Stimulated activated naive CD8-positive, alpha-beta T cell treated with anti-CD3 and anti-CD28 coated beads, Interleukin-15, amount 100 ng/mL, for 72 hours (primary cell): Measurements from ENCODE around the gene EVA1A.

ENCODE experiments used
- ATAC-seq: fragments of 150-1000 bp; cut with Tn5 transposase; 2 replicates; pipeline ENCODE4 v1.10.0; 2021; ENCODE audit warnings: mild to moderate bottlenecking, moderate library complexity
- DNase-seq, 2 donors: peaks; one replicate each; pipeline ENCODE4 v3.0.0; 2021 to 2022
- H3K27ac Mint-ChIP-seq, 2 donors: one replicate each; pipeline ENCODE4 v1.8.0; 2022; ENCODE audit warnings: mild to moderate bottlenecking in 2 of 2, mixed read lengths in 2 of 2, moderate library complexity in 2 of 2
- H3K27me3 Mint-ChIP-seq: one replicate; pipeline ENCODE4 v1.8.0; 2022; ENCODE audit warnings: mixed read lengths
- H3K4me1 Mint-ChIP-seq: one replicate; pipeline ENCODE4 v1.8.0; 2022; ENCODE audit warnings: mild to moderate bottlenecking, mixed read lengths
- H3K4me3 Mint-ChIP-seq, 2 donors: one replicate each; pipeline ENCODE4 v1.8.0; 2022; ENCODE audit warnings: mild to moderate bottlenecking in 2 of 2, mixed read lengths in 2 of 2, moderate library complexity in 1 of 2
- H3K9me3 Mint-ChIP-seq, 2 donors: one replicate each; pipeline ENCODE4 v1.8.0; 2022; ENCODE audit warnings: mixed read lengths in 2 of 2

Gene EVA1A

DNA sequence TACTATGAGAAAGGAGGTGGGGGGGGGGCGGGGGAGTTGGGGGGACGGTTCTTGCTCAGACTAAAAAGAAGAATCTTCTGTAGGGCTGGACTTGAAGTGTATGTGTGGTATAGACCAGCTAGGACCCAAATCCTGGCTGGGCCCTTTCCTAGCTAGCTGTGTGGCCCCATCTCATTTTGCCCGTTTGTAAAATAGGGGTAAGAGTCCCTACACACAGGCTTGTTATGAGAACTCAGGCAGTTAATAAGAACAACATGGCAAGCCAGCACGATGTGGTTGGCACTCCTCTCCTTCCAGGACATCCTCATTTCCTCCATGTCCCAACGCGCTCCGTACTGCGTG, 1.1 kb downstream of the EVA1A start:
- H3K4me3 Mint-ChIP-seq = peak overlapping the region; percentile 86 to 98
- no peak for ATAC-seq
- peaks cover 66% of the 10 kb centered on the region for H3K27me3 Mint-ChIP-seq
- peaks cover 30% of the 10 kb centered on the region for H3K4me1 Mint-ChIP-seq
- H3K9me3 Mint-ChIP-seq = no peaks in the 10 kb centered on the region
- no peak for DNase-seq
- H3K27ac Mint-ChIP-seq = no peak overlapping the region

- ATAC-seq (no peak), DNase-seq (no peak)
- H3K27ac Mint-ChIP-seq = no peak overlapping the region
- no peaks in the 10 kb centered on the region for H3K9me3 Mint-ChIP-seq
- peaks cover 65% of the 10 kb centered on the region for H3K27me3 Mint-ChIP-seq
- no peak overlapping the region for H3K4me3 Mint-ChIP-seq
- peaks cover 24% of the 10 kb centered on the region for H3K4me1 Mint-ChIP-seq
These were observed 1.7 kb downstream of the EVA1A start for GRCh38 chr2:75558786-75559679.

DNA sequence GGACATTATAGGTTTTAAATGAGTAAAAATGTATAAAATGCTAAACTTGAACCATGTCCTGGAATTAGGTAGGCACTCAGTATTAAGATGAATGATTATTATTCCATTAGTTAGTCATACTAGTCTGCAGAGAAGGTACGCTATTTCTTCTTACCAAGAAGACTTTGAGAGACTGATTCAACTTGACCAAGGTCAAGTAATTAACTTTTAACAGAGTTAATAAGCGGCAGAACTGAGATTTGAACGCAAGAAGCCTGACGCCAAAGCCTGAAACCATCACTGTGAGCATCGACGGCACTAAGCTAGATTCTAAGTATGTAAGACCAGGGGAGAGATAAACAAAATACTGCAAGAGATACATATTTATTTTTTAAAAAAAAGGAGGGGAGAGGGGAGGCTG, 2.6 kb downstream of the EVA1A start:
- peaks cover 17% of the 10 kb centered on the region for H3K4me1 Mint-ChIP-seq
- no peak overlapping the region for H3K27ac Mint-ChIP-seq
- no peak for DNase-seq
- no peaks in the 10 kb centered on the region for H3K9me3 Mint-ChIP-seq
- peaks cover 63% of the 10 kb centered on the region for H3K27me3 Mint-ChIP-seq
- ATAC-seq = no peak
- H3K4me3 Mint-ChIP-seq = no peak overlapping the region

DNA sequence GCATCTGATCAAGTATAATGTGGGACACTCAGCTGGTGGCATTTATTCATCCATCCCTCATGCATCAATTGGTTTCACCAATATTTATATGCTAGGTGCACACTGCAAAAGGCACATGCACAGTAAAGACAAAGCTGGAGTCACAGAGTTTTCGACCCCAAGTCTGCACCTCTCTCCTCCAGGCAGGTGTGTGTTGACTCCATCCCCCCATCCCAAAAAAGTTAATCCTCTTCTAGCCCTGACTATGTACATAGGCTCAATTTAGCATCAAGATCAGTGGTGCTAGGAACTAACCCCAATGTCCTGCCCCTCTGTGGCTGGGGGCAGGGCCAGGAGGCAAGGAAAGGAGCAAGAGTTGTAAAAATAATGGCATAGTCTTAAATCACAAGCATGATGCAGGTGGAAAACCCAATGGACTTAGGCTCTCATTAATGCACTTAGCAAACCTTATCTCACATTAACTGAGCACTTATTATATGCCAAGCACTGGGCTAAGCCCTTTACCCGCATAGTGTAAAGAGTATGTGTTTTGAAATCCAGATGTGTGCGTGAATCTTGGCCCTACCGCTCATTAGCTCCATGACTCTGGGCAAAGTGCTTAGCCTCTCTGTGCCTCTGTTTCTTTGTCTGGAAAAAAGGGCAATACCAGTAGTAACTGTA, 3.1 kb downstream of the EVA1A start:
- ATAC-seq = no peak
- H3K4me1 Mint-ChIP-seq = peaks cover 17% of the 10 kb centered on the region
- H3K9me3 Mint-ChIP-seq = no peaks in the 10 kb centered on the region
- DNase-seq = no peak
- H3K27me3 Mint-ChIP-seq = peaks cover 68% of the 10 kb centered on the region
- H3K27ac Mint-ChIP-seq = no peak overlapping the region
- no peak overlapping the region for H3K4me3 Mint-ChIP-seq

- H3K27ac Mint-ChIP-seq = no peak overlapping the region
- no peak for DNase-seq
- H3K9me3 Mint-ChIP-seq = no peaks in the 10 kb centered on the region
- peaks cover 17% of the 10 kb centered on the region for H3K4me1 Mint-ChIP-seq
- peaks cover 65% of the 10 kb centered on the region for H3K27me3 Mint-ChIP-seq
- no peak for ATAC-seq
- no peak overlapping the region for H3K4me3 Mint-ChIP-seq
These were observed 3.9 kb downstream of the EVA1A start for GRCh38 chr2:75556679-75557366.

DNA sequence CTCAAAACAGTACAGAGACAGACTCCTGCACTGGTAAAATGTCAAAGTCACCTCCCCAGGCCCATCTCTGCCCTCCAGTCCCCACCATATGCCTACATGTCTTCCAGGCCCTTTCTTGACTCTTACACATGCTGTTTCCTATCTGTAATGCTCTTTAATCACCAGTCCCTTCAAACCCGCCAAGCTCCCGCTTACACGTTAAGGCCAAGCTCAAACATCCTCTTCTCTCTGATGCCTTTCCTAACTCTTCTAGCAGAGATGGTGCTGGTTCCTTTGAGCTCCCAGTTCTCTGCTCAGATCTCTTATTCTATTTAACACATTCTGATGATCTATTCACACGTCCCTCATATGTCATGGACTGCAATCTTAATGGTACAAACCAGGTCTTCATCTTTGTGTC, 5.0 kb downstream of the EVA1A start:
- Mint-ChIP-seq H3K27ac (no peak overlapping the region), H3K4me3 (no peak overlapping the region), H3K9me3 (no peaks in the 10 kb centered on the region), H3K27me3 (peaks cover 54% of the 10 kb centered on the region), H3K4me1 (peaks cover 10% of the 10 kb centered on the region)
- no peak for ATAC-seq
- DNase-seq = no peak

DNA sequence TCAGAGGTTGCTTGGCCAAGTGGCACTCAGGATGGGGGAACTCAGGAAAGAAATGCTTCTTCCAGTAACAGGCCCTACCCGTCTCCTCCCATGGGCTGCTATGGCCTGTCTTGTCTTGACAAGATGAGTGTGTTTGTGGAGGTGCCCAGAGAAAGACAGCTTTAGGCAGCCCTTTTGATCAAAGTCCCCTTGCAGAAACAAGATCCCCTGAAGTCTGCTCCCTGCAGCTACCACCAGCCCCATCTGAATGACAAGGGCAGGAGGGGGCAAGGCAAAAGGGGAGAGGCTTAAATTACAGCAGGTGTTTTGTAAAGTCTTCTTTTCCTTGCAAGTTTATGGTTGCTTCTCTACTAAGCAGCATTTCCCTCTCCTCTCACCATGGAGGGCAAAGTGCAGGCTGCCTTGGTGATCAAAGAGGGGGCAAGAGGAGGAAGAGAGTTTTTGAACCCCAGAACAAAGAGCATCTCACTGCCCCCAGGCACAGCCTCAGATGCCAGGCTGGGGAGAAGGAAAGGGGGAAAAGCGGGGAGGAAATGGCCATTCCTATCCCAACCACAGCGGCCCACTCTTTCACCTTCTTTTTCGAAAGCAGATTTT, 6.7 kb downstream of the EVA1A start:
- ATAC-seq (no peak), DNase-seq (no peak)
- no peak overlapping the region for H3K27ac Mint-ChIP-seq
- H3K9me3 Mint-ChIP-seq = no peaks in the 10 kb centered on the region
- H3K4me1 Mint-ChIP-seq = no peaks in the 10 kb centered on the region
- no peak overlapping the region for H3K4me3 Mint-ChIP-seq
- peaks cover 38% of the 10 kb centered on the region for H3K27me3 Mint-ChIP-seq

DNA sequence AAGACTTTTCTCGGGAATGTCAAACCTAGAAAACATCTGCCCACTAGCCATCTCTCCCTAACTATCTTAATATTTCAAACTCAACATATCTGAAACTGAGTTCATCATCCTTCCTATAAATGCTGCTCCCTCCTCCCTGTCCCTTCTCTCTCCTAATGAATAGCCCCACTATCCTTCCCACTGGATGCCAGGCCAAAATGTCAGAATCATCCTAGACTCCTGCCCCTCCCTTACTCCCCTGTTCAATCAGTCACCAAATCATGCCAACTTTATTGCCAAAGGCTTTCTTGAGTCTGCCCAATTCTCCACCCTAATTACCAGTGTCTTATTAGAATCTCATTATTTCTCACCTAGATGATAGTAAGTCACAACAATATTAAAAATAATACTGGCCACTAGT, 8.5 kb downstream of the EVA1A start:
- Mint-ChIP-seq H3K4me1 (peaks cover 6% of the 10 kb centered on the region), H3K4me3 (no peak overlapping the region), H3K27ac (no peak overlapping the region), H3K27me3 (peaks cover 40% of the 10 kb centered on the region), H3K9me3 (no peaks in the 10 kb centered on the region)
- ATAC-seq (no peak), DNase-seq (no peak)

DNA sequence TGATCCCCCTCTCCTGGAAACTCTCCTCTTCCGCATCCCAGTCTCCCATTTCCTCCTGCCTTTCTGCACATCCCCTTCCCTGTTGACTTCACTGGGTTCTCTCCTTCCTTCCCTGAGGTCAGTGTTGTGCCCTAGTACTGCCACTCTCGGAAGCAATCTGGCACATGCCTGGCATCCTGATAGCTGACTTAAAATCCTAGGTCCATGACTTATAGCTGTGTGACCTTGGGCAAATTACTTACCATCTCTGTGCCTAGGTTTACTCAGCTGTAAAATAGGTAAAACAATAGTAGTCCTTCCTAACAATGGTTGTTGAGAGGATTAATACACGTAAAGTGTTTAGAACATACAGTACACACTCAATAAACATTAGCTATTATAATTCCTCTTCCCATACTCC, 9.3 kb downstream of the EVA1A start:
- no peak overlapping the region for H3K4me3 Mint-ChIP-seq
- H3K27ac Mint-ChIP-seq = no peak overlapping the region
- H3K9me3 Mint-ChIP-seq = no peaks in the 10 kb centered on the region
- no peak for ATAC-seq
- DNase-seq = no peak
- peaks cover 6% of the 10 kb centered on the region for H3K4me1 Mint-ChIP-seq
- H3K27me3 Mint-ChIP-seq = peaks cover 40% of the 10 kb centered on the region

GRCh38 chr2:75549401-75550253, 11.1 kb downstream of the EVA1A start:
- DNase-seq = no peak
- no peak for ATAC-seq
- H3K27me3 Mint-ChIP-seq = peaks cover 34% of the 10 kb centered on the region
- peaks cover 6% of the 10 kb centered on the region for H3K4me1 Mint-ChIP-seq
- no peak overlapping the region for H3K4me3 Mint-ChIP-seq
- no peak overlapping the region for H3K27ac Mint-ChIP-seq
- H3K9me3 Mint-ChIP-seq = no peaks in the 10 kb centered on the region

DNA sequence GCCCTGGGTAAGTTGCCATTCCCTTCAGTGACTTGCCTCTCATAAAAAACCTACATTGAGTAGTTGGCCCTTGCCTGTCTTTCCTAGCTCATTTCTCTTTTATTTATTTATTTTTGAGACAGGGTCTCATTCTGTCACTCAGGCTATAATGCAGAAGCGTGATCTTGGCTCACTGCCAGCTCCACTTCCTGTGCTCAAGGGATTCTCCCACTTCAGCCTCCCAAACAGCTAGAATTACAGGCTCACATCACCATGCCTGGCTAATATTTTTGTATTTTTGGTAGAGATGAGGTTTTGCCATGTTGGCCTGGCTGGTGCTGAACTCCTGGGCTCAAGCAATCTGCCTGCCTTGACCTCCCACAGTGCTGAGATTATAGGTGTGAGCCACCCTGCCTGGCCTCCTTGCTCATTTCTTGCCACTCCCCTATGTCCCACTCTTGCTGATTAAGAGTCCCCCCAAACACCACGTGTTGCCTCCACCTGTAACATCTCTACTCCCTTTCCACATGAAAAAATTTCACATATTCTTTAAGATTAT, 12.6 kb downstream of the EVA1A start:
- peaks cover 28% of the 10 kb centered on the region for H3K27me3 Mint-ChIP-seq
- no peak for DNase-seq

DNA sequence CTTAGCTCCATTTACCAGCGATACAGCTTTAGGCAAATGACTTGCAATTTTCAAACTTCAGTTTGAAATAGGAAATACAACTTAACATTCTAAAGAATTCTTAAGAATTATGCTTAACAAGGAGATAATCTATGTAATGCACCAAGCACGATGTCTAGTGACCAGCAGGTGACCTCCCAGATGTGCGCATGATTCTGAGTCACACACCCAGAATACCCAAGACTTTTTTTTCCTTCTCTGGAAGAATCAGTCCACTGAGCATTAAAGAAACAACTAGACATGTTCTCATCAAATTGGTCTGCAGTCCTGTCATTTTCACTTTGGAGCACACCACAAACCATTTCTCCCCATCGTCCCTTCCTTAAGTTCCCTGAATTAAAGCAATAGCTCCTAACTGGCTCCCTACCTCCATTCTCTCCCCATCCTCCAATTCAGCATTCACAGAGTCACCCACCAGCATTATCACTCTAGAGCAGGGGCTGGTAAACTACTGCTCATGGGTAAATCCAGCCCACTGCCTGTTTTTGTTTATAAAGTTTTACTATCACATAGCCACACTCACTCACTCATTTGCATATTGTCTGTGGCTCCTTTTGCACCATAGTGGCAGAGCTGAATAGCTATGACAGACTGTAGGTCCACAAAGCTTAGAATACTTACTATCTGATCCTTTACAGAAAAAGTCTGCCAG, 13.2 kb downstream of the EVA1A start:
- H3K4me1 Mint-ChIP-seq = peaks cover 6% of the 10 kb centered on the region
- no peak overlapping the region for H3K4me3 Mint-ChIP-seq
- peaks cover 25% of the 10 kb centered on the region for H3K27me3 Mint-ChIP-seq
- DNase-seq = no peak
- H3K27ac Mint-ChIP-seq = no peak overlapping the region
- no peak for ATAC-seq
- peaks cover 0 to under 1% of the 10 kb centered on the region in 2 donors for H3K9me3 Mint-ChIP-seq

More for the DNA sequence above, 12.6 kb downstream of the EVA1A start:
- H3K27ac Mint-ChIP-seq = no peak overlapping the region
- H3K4me1 Mint-ChIP-seq = peaks cover 6% of the 10 kb centered on the region
- H3K4me3 Mint-ChIP-seq = no peak overlapping the region
- no peak for ATAC-seq
- H3K9me3 Mint-ChIP-seq = no peaks in the 10 kb centered on the region

DNA sequence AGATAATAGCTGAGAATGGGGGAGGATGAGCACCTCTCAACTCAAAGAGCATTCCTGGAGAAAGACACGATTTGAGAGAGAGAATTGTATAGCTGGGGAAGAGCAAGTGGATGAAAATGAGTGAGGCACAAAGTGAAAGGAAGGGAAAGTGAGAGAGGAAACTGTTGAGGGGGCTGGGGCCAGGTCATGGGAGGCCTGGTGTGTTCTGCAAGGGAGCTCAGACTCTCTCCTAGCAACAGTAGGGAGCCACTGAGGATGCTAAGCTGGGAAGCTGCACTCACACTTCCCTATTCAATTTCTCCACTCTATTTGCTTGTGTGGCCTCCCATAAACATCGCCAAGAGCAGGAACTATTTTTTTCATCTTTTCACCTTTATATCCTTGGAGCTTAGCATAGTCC, 14.8 kb downstream of the EVA1A start:
- ATAC-seq (no peak), DNase-seq (no peak)
- H3K4me1 Mint-ChIP-seq = peaks cover 6% of the 10 kb centered on the region
- peaks cover 0 to 10% of the 10 kb centered on the region in 2 donors for H3K9me3 Mint-ChIP-seq
- H3K27me3 Mint-ChIP-seq = peaks cover 31% of the 10 kb centered on the region
- H3K4me3 Mint-ChIP-seq = no peak overlapping the region
- H3K27ac Mint-ChIP-seq = peak overlapping the region in 1 of 2 donors; percentile 2

DNA sequence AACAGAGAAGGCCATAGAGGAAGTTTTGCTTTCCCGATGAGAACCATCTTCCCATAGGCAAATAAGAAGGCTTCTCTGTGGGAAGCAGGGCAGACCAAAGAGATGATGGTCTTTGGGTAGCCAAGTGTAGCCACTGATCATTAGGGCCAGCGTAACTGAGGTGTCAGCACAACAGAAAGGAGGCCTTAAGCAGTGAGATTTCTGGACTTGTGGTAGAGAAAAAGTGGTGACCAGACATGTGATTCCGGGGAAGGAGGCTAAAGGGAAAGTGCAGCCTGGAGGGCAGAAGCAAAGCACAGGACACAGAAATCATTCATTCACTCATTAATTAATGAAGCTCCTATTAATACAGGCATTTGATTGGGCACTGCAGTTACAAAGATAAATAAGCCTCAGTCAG, 15.4 kb downstream of the EVA1A start:
- no peak for ATAC-seq
- H3K27ac Mint-ChIP-seq = no peak overlapping the region
- no peak for DNase-seq
- peaks cover 6% of the 10 kb centered on the region for H3K4me1 Mint-ChIP-seq
- H3K4me3 Mint-ChIP-seq = no peak overlapping the region
- H3K9me3 Mint-ChIP-seq = peaks cover 0 to 10% of the 10 kb centered on the region in 2 donors
- peaks cover 31% of the 10 kb centered on the region for H3K27me3 Mint-ChIP-seq
